Body of pancreas (tissue), 4 donors: ENCODE results near the gene STAMBPL1.

ENCODE experiments used
- POLR2A ChIP-seq, 3 donors: fragments of 450-650 bp; IDR thresholded peaks; one replicate each; pipeline ENCODE4 v1.6.1; 2016; ENCODE audit warnings: antibody characterized with exemption in 3 of 3, mild to moderate bottlenecking in 2 of 3
- TF ChIP-seq, protein P1 (sequence below), 7 experiments: fragments of 450-650 bp in 4 of 7; fragments of 200-600 bp in 3 of 7; sonication (generic) in 3 of 7; IDR thresholded peaks; one replicate each; pipeline ENCODE4 v1.5.1; 2016 to 2019; ENCODE audit warnings: antibody characterized with exemption in 7 of 7

DNA sequence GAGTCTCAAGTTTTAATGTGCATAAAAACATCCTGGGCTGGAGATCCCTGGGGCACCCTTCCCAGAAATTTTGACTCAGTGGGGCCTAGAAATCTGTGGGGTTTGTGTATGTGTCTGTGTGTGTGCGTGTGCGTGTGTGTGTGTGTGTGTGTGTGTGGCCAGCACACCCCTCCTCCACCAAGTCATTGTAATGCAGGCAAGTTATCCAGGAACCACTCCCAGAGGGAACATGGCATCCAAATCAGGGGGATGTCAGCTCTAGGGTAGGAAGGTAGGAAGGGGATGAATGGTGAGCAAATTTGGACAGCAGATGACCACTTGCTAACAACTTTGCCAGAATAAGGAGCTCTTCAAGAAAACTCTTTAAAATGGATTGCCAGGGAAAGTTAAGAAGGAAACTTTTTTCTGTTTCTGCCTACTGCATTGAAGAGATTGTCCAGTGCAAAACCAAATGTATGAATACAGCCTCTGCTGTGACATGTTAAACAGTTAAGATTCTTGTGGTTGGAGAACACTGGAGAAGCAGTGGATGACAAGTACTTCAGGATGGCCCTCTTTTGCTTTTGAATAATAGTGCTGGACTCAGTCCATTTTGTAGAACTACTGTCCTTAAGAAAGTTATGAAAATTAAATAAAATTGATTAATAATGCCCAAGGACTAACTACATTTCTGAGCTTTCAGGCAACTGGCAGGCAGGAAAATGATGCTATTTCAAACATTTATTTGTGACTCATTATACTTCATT, 12.3 kb downstream of the STAMBPL1 start:
- TF ChIP-seq, protein P1, sequence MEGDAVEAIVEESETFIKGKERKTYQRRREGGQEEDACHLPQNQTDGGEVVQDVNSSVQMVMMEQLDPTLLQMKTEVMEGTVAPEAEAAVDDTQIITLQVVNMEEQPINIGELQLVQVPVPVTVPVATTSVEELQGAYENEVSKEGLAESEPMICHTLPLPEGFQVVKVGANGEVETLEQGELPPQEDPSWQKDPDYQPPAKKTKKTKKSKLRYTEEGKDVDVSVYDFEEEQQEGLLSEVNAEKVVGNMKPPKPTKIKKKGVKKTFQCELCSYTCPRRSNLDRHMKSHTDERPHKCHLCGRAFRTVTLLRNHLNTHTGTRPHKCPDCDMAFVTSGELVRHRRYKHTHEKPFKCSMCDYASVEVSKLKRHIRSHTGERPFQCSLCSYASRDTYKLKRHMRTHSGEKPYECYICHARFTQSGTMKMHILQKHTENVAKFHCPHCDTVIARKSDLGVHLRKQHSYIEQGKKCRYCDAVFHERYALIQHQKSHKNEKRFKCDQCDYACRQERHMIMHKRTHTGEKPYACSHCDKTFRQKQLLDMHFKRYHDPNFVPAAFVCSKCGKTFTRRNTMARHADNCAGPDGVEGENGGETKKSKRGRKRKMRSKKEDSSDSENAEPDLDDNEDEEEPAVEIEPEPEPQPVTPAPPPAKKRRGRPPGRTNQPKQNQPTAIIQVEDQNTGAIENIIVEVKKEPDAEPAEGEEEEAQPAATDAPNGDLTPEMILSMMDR (IDR thresholded peaks at IDR 0.05) = no peak
- TF ChIP-seq POLR2A (IDR thresholded peaks at IDR 0.05) = no peak
